Osteoblast (primary cell): ENCODE measurements around the gene RFFL. TPM values are rescaled to one million over a fixed set of nuclear protein-coding genes. Genes with fewer than 3 reads are reported as not detected.
"Not testable (repeated sequence)": the region's sequence is repeated elsewhere in the genome, so short reads cannot be mapped to it uniquely, and the experiment has no call there.

ENCODE experiments used
- DNase-seq: peaks from one replicate; pipeline ENCODE4 v3.0.0; 2011; ENCODE audit warnings: low spot score, mixed read lengths; ENCODE audit not compliant: insufficient read length; ENCODE audit errors: missing footprints
- H2AFZ ChIP-seq: 2 replicates; pipeline ENCODE4 v1.6.0; 2011; ENCODE audit warnings: mild to moderate bottlenecking, low read length
- H3K27ac ChIP-seq: 2 replicates; pipeline ENCODE4 v1.5.1; 2011; ENCODE audit warnings: mild to moderate bottlenecking, low read depth, low read length, moderate library complexity
- H3K27me3 ChIP-seq: 2 replicates; pipeline ENCODE4 v1.6.0; 2012; ENCODE audit warnings: mild to moderate bottlenecking, control low read depth, inconsistent platforms, low read length, moderate library complexity; ENCODE audit not compliant: insufficient read depth
- H3K36me3 ChIP-seq: 2 replicates; pipeline ENCODE4 v1.5.1; 2011; ENCODE audit warnings: mild to moderate bottlenecking, low read length, control low read depth, moderate library complexity; ENCODE audit not compliant: insufficient read depth
- H3K4me1 ChIP-seq: 2 replicates; pipeline ENCODE4 v1.5.1; 2011; ENCODE audit warnings: mild to moderate bottlenecking, low read length, control low read depth, moderate library complexity; ENCODE audit not compliant: insufficient read depth
- H3K4me2 ChIP-seq: 2 replicates; pipeline ENCODE4 v1.6.0; 2011; ENCODE audit warnings: mild to moderate bottlenecking, low read length; ENCODE audit not compliant: insufficient read depth
- H3K4me3 ChIP-seq: fragments of 200-600 bp; sonication (generic); 3 replicates; pipeline ENCODE4 v1.5.1; 2012; ENCODE audit warnings: mild to moderate bottlenecking, low read length, inconsistent platforms; ENCODE audit not compliant: insufficient read depth
- H3K79me2 ChIP-seq: 2 replicates; pipeline ENCODE4 v1.6.0; 2012; ENCODE audit warnings: mild to moderate bottlenecking, low read length, control low read depth, inconsistent platforms; ENCODE audit not compliant: insufficient read depth
- H3K9me3 ChIP-seq: 2 replicates; pipeline ENCODE4 v1.5.1; 2011; ENCODE audit warnings: low read depth, low read length, control low read depth
- H4K20me1 ChIP-seq: 2 replicates; pipeline ENCODE4 v1.6.0; 2012; ENCODE audit warnings: mild to moderate bottlenecking, low read length, control low read depth; ENCODE audit not compliant: insufficient read depth
- CTCF ChIP-seq: IDR thresholded peaks from 2 replicates; pipeline ENCODE4 v1.5.1; 2011; ENCODE audit warnings: mild to moderate bottlenecking, low read depth, low read length, moderate library complexity; ENCODE audit errors: extremely low read depth
- total RNA-seq: library from RNA; depleted of rRNA; stranded (reverse); fragments of >200 nt; gene quantifications from 2 replicates; pipeline ENCODE4 v1.2.3, GENCODE V29; 2012

RFFL gene
- 15.2 and 15.6 TPM in 2 replicates for total RNA-seq

- Histone ChIP-seq H3K36me3 (no peaks in the 10 kb centered on the region), H3K27ac (peak within 1 kb of the TSS; percentile 91), H3K27me3 (no peaks in the 10 kb centered on the region), H3K4me1 (peaks cover 26% of the 10 kb centered on the region), H3K9me3 (no peaks in the 10 kb centered on the region), H4K20me1 (peaks cover 4% of the 10 kb centered on the region), H3K4me3 (peak within 1 kb of the TSS; percentile 57), H3K79me2 (peaks cover 56% of the 10 kb centered on the region), H3K4me2 (peak within 1 kb of the TSS; percentile 84), H2AFZ (peak within 1 kb of the TSS; percentile 77)
- peak; percentile 92 for DNase-seq
- TF ChIP-seq CTCF, result no peak
Measured at GRCh38 chr17:35063514-35064223, at the start of gene RFFL. Gene RFFL (minus strand): TSS chr17:35063707. CDS start chr17:35026553, 37,154 bp downstream.

- H3K9me3 ChIP-seq, H4K20me1 ChIP-seq, H3K27me3 ChIP-seq, H3K4me2 ChIP-seq, DNase-seq, H3K4me1 ChIP-seq, H3K4me3 ChIP-seq, H3K27ac ChIP-seq, H3K36me3 ChIP-seq, H2AFZ ChIP-seq: not testable (repeated sequence)
- peaks cover 22% of the 10 kb centered on the region for H3K79me2 ChIP-seq
Measured at GRCh38 chr17:35110791-35111190, 47.3 kb upstream of the RFFL start.

- H3K9me3 ChIP-seq, result no peaks in the 10 kb centered on the region
- H3K4me3 ChIP-seq, result no peak overlapping the region
- H3K27me3 ChIP-seq, result no peaks in the 10 kb centered on the region
- H3K4me2 ChIP-seq, result no peak overlapping the region
- H3K4me1 ChIP-seq, result no peaks in the 10 kb centered on the region
- DNase-seq, result no peak
- TF ChIP-seq CTCF, result no peak
- no peak overlapping the region for H3K27ac ChIP-seq
- no peak overlapping the region for H2AFZ ChIP-seq
- H3K36me3 ChIP-seq, result peaks cover 11% of the 10 kb centered on the region
- H4K20me1 ChIP-seq, result no peaks in the 10 kb centered on the region
- peaks cover 4% of the 10 kb centered on the region for H3K79me2 ChIP-seq
Measured at GRCh38 chr17:35104844-35105450, 41.4 kb upstream of the RFFL start.

GRCh38 chr17:35103271-35103670 lies 39.8 kb upstream of the RFFL start:
- no peak for DNase-seq
- H3K27me3 ChIP-seq, result no peaks in the 10 kb centered on the region
- no peak overlapping the region for H3K4me2 ChIP-seq
- no peak overlapping the region for H2AFZ ChIP-seq
- no peak overlapping the region for H3K27ac ChIP-seq
- no peaks in the 10 kb centered on the region for H3K9me3 ChIP-seq
- no peak for TF ChIP-seq CTCF
- no peaks in the 10 kb centered on the region for H3K4me1 ChIP-seq
- H3K4me3 ChIP-seq, result no peak overlapping the region
- peaks cover 17% of the 10 kb centered on the region for H3K36me3 ChIP-seq
- H3K79me2 ChIP-seq, result no peaks in the 10 kb centered on the region
- H4K20me1 ChIP-seq, result no peaks in the 10 kb centered on the region
